Thoracic aorta (tissue), 2 donors: ENCODE data around the gene OSBPL10. TPM values are rescaled to one million over a fixed set of nuclear protein-coding genes. Genes with fewer than 3 reads are reported as not detected.

Source experiments
- ATAC-seq: fragments of 150-250 bp; one replicate; pipeline ENCODE4 v1.8.0; 2017; ENCODE audit warnings: low read depth; ENCODE audit not compliant: insufficient number of reproducible peaks, low FRiP score
- DNase-seq: peaks from one replicate; pipeline ENCODE4 v3.0.0-alpha.2; 2020; ENCODE audit warnings: low spot score
- H3K27ac ChIP-seq, 2 donors: fragments of 200-600 bp; sonication (generic); 1 replicate in 1 of 2; 2 replicates in 1 of 2; pipeline ENCODE4 v1.5.1; 2016; ENCODE audit warnings: mild to moderate bottlenecking in 2 of 2, moderate library complexity in 2 of 2
- H3K27me3 ChIP-seq: fragments of 200-600 bp; sonication (generic); replicated peaks from 2 replicates; pipeline ENCODE4 v1.6.0; 2016; ENCODE audit warnings: mild to moderate bottlenecking; ENCODE audit not compliant: insufficient read depth
- H3K36me3 ChIP-seq: fragments of 200-600 bp; sonication (generic); one replicate; pipeline ENCODE4 v1.5.1; 2016
- H3K4me1 ChIP-seq, 2 donors: fragments of 200-600 bp; sonication (generic); 1 replicate in 1 of 2; 2 replicates in 1 of 2; pipeline versions ENCODE4 v1.5.1 to v1.6.0; 2016; ENCODE audit warnings: low read depth in 2 of 2, mild to moderate bottlenecking in 1 of 2; ENCODE audit not compliant: control insufficient read depth in 1 of 2
- H3K4me3 ChIP-seq: fragments of 200-600 bp; sonication (generic); 2 replicates; pipeline ENCODE4 v1.5.1; 2016; ENCODE audit warnings: mild to moderate bottlenecking
- H3K9me3 ChIP-seq: fragments of 200-600 bp; sonication (generic); 2 replicates; pipeline ENCODE4 v1.5.1; 2016
- CTCF ChIP-seq: fragments of 200-600 bp; sonication (generic); IDR thresholded peaks from one replicate; pipeline ENCODE4 v1.5.1; 2019; ENCODE audit warnings: antibody characterized with exemption
- total RNA-seq, 2 donors: library from RNA; depleted of rRNA; stranded (reverse); fragments of >200 nt; gene quantifications; one replicate each; pipeline versions ENCODE4 v1.1.0 to v1.2.3, GENCODE V29; 2016

The OSBPL10 gene
- total RNA-seq, 2 donors from 2014 or later = 108 to 153 TPM

GRCh38 chr3:31743331-31744089, 237.6 kb downstream of the OSBPL10 start:
- no peak for ATAC-seq
- no peaks in the 10 kb centered on the region for H3K27me3 ChIP-seq
- TF ChIP-seq CTCF = no peak

GRCh38 chr3:31740397-31740796, 240.7 kb downstream of the OSBPL10 start:
- TF ChIP-seq CTCF = no peak
- ATAC-seq (no peak), DNase-seq (no peak)
- no peak overlapping the region for H3K4me3 ChIP-seq
- peaks cover 0 to 4% of the 10 kb centered on the region in 2 donors for H3K4me1 ChIP-seq
- no peaks in the 10 kb centered on the region for H3K36me3 ChIP-seq
- no peak overlapping the region for H3K27ac ChIP-seq
- no peaks in the 10 kb centered on the region for H3K9me3 ChIP-seq
- no peaks in the 10 kb centered on the region for H3K27me3 ChIP-seq

More at GRCh38 chr3:31743331-31744089, 237.6 kb downstream of the OSBPL10 start:
- no peak for DNase-seq
- H3K4me1 ChIP-seq = peaks cover 0 to 2% of the 10 kb centered on the region in 2 donors
- H3K4me3 ChIP-seq = no peak overlapping the region
- no peaks in the 10 kb centered on the region for H3K36me3 ChIP-seq
- H3K27ac ChIP-seq = no peak overlapping the region
- H3K9me3 ChIP-seq = no peaks in the 10 kb centered on the region

- no peaks in the 10 kb centered on the region for H3K27me3 ChIP-seq
- H3K27ac ChIP-seq = no peak overlapping the region
- H3K4me1 ChIP-seq = peaks cover 6 to 13% of the 10 kb centered on the region in 2 donors
- no peak for DNase-seq
- no peak overlapping the region for H3K4me3 ChIP-seq
- ATAC-seq = no peak
- TF ChIP-seq CTCF = no peak
- no peaks in the 10 kb centered on the region for H3K9me3 ChIP-seq
- H3K36me3 ChIP-seq = no peaks in the 10 kb centered on the region
Measured at GRCh38 chr3:31738412-31738811, 242.7 kb downstream of the OSBPL10 start.

- TF ChIP-seq CTCF = no peak
- no peak overlapping the region for H3K4me3 ChIP-seq
- H3K9me3 ChIP-seq = no peaks in the 10 kb centered on the region
- DNase-seq (no peak), ATAC-seq (no peak)
- no peaks in the 10 kb centered on the region for H3K27me3 ChIP-seq
- H3K36me3 ChIP-seq = no peaks in the 10 kb centered on the region
- H3K4me1 ChIP-seq = peaks cover 8 to 18% of the 10 kb centered on the region in 2 donors
- H3K27ac ChIP-seq = no peak overlapping the region
Measured at GRCh38 chr3:31735667-31736066, 245.4 kb downstream of the OSBPL10 start.

GRCh38 chr3:31733234-31733667, 247.8 kb downstream of the OSBPL10 start:
- Histone ChIP-seq H3K27ac (no peak overlapping the region), H3K36me3 (no peaks in the 10 kb centered on the region), H3K9me3 (no peaks in the 10 kb centered on the region), H3K27me3 (no peaks in the 10 kb centered on the region), H3K4me3 (no peak overlapping the region), H3K4me1 (peaks cover 8 to 14% of the 10 kb centered on the region in 2 donors)
- no peak for DNase-seq
- TF ChIP-seq CTCF = no peak
- ATAC-seq = no peak
